IMR-90 (cell line): ENCODE results near the gene BIRC5.

Source experiments
- BHLHE40 ChIP-seq: fragments of 150-350 bp; IDR thresholded peaks from 2 replicates; pipeline ENCODE4 v1.6.1; 2016; ENCODE audit warnings: mild to moderate bottlenecking, low read depth, low read length
- CEBPB ChIP-seq: IDR thresholded peaks from 2 replicates; pipeline ENCODE4 v1.6.1; 2012; ENCODE audit warnings: low read depth, low read length, improper control_type of control experiment
- FOS ChIP-seq: fragments of 150-350 bp; IDR thresholded peaks from 2 replicates; pipeline ENCODE4 v1.6.1; 2016; ENCODE audit warnings: low read depth, low read length
- MAZ ChIP-seq: IDR thresholded peaks from 2 replicates; pipeline ENCODE4 v1.6.1; 2012; ENCODE audit warnings: low read depth, mild to moderate bottlenecking, low read length, improper control_type of control experiment, moderate library complexity, borderline replicate concordance
- POLR2A ChIP-seq: IDR thresholded peaks from 2 replicates; pipeline ENCODE4 v1.6.1; 2012; ENCODE audit warnings: mild to moderate bottlenecking, low read depth, low read length
- RAD21 ChIP-seq: IDR thresholded peaks from 2 replicates; pipeline ENCODE4 v1.6.1; 2012; ENCODE audit warnings: low read length, improper control_type of control experiment
- RCOR1 ChIP-seq: IDR thresholded peaks from 2 replicates; pipeline ENCODE4 v1.6.1; 2012; ENCODE audit warnings: mild to moderate bottlenecking, low read length, improper control_type of control experiment; ENCODE audit not compliant: insufficient replicate concordance
- RFX5 ChIP-seq: IDR thresholded peaks from 2 replicates; pipeline ENCODE4 v1.8.0; 2012; ENCODE audit warnings: low read depth, mild to moderate bottlenecking, low read length, moderate library complexity
- SMC3 ChIP-seq: fragments of 150-350 bp; IDR thresholded peaks from 2 replicates; pipeline ENCODE4 v1.6.1; 2016; ENCODE audit warnings: low read depth, mild to moderate bottlenecking, antibody characterized with exemption, low read length, moderate library complexity
- TF ChIP-seq, protein P1 (sequence below): conservative IDR thresholded peaks from 2 replicates; pipeline ENCODE4 v1.5.1; 2012; ENCODE audit warnings: mild to moderate bottlenecking, low read depth, low read length, improper control_type of control experiment
- TF ChIP-seq, protein P2 (sequence below): fragments of 150-350 bp; IDR thresholded peaks from 2 replicates; pipeline ENCODE4 v1.6.1; 2016; ENCODE audit warnings: low read depth, mild to moderate bottlenecking, low read length, moderate library complexity, borderline replicate concordance

DNA sequence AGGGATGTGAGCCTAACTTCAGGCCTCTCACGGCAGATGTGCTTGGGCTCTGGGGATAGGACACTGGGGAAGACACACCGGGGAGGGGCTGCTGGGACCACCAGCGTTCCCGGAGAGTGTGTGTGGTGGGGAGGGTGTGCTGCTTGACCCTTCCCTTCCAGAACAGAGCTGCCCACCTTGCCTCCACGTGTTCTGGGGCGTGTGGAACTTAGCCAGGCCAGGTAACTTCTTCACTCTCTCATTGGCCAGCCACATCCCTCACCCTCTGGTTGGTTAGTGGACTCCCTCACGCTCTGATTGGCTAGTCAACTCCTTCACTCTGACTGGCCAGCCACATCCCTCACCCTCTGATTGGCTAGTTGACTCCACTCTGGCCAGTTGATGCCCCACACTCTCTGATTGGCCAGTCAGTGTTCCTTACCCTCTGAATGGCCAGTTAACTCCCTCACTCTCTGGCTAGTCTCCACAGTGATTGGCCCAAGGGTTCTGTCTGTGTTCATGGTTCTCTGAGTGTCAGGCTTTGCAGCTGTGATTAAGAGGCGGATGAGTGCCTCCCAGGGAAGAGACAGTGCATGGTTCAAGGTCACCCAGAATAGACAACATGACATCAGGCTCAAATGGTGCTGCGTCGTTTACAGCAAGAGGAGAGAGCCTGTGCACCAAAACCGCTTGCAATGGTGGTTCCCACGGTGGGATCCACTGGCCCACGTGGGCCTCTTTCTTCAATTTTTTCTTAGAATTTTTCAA is 27.4 kb downstream of the BIRC5 start:
- TF ChIP-seq, protein P1, sequence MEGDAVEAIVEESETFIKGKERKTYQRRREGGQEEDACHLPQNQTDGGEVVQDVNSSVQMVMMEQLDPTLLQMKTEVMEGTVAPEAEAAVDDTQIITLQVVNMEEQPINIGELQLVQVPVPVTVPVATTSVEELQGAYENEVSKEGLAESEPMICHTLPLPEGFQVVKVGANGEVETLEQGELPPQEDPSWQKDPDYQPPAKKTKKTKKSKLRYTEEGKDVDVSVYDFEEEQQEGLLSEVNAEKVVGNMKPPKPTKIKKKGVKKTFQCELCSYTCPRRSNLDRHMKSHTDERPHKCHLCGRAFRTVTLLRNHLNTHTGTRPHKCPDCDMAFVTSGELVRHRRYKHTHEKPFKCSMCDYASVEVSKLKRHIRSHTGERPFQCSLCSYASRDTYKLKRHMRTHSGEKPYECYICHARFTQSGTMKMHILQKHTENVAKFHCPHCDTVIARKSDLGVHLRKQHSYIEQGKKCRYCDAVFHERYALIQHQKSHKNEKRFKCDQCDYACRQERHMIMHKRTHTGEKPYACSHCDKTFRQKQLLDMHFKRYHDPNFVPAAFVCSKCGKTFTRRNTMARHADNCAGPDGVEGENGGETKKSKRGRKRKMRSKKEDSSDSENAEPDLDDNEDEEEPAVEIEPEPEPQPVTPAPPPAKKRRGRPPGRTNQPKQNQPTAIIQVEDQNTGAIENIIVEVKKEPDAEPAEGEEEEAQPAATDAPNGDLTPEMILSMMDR = no peak
- TF ChIP-seq CEBPB (no peak), POLR2A (no peak), SMC3 (no peak), RAD21 (no peak), RCOR1 (no peak), RFX5 (no peak), BHLHE40 (no peak), MAZ (no peak), FOS (no peak)
- TF ChIP-seq, protein P2, sequence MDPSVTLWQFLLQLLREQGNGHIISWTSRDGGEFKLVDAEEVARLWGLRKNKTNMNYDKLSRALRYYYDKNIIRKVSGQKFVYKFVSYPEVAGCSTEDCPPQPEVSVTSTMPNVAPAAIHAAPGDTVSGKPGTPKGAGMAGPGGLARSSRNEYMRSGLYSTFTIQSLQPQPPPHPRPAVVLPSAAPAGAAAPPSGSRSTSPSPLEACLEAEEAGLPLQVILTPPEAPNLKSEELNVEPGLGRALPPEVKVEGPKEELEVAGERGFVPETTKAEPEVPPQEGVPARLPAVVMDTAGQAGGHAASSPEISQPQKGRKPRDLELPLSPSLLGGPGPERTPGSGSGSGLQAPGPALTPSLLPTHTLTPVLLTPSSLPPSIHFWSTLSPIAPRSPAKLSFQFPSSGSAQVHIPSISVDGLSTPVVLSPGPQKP = no peak
